K562 treated with DMSO at 1 percent for 24 hours (cell line): ENCODE results near the gene SLC4A2. TPM values are rescaled to one million over a fixed set of nuclear protein-coding genes. Genes with fewer than 3 reads are reported as not detected.

Experiments
- total RNA-seq: library from RNA; unstranded; fragments of 300-600 nt; gene quantifications from 2 replicates; pipeline ENCODE4 v1.2.3, GENCODE V29; 2022; ENCODE audit warnings: low read depth; ENCODE audit not compliant: insufficient read depth

SLC4A2 gene, protein sequence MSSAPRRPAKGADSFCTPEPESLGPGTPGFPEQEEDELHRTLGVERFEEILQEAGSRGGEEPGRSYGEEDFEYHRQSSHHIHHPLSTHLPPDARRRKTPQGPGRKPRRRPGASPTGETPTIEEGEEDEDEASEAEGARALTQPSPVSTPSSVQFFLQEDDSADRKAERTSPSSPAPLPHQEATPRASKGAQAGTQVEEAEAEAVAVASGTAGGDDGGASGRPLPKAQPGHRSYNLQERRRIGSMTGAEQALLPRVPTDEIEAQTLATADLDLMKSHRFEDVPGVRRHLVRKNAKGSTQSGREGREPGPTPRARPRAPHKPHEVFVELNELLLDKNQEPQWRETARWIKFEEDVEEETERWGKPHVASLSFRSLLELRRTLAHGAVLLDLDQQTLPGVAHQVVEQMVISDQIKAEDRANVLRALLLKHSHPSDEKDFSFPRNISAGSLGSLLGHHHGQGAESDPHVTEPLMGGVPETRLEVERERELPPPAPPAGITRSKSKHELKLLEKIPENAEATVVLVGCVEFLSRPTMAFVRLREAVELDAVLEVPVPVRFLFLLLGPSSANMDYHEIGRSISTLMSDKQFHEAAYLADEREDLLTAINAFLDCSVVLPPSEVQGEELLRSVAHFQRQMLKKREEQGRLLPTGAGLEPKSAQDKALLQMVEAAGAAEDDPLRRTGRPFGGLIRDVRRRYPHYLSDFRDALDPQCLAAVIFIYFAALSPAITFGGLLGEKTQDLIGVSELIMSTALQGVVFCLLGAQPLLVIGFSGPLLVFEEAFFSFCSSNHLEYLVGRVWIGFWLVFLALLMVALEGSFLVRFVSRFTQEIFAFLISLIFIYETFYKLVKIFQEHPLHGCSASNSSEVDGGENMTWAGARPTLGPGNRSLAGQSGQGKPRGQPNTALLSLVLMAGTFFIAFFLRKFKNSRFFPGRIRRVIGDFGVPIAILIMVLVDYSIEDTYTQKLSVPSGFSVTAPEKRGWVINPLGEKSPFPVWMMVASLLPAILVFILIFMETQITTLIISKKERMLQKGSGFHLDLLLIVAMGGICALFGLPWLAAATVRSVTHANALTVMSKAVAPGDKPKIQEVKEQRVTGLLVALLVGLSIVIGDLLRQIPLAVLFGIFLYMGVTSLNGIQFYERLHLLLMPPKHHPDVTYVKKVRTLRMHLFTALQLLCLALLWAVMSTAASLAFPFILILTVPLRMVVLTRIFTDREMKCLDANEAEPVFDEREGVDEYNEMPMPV
- 348 and 378 TPM in 2 replicates for total RNA-seq

DNA sequence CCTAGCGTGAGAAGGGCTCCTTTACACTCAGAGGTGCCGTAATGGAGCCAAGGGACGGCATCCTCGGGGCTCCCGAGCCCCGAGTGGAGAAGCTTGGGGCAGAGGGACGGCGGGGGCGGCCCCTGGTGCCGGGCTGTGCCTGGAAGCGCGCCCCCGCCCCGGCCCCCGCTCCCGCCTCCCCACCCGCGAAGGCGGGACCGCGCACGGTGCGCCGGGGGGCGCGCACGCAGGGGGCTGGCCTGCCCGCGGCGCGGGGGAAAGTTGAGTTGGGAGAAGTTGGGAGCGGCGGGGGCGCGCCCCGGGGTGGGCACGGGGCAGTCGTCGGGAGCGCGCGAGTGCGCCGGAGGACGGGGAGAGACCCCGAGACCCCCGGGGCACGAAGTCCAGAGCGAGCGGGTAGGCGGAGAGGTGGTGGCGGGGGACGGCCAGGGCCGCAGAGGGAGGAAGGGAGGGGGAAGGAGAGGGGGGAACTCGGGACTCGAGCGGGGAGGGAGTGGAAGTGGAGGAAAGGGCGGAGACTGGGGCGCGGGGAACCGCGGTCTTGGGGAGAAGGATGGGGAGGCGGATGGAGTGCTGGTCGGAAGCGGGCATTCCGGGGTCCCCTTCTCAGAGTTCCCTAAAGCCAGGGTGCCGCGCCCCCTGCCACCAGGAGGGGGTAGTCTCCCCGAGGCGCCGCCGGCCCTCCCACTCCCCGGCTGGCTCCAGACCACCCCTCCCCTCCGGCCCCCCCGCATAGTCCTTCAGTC is at the start of gene SLC4A2:
TSS of gene SLC4A2 (plus strand) at position 223 of the 746 bp plus-strand sequence. CDS start 2,399 bp downstream, outside the sequence.

DNA sequence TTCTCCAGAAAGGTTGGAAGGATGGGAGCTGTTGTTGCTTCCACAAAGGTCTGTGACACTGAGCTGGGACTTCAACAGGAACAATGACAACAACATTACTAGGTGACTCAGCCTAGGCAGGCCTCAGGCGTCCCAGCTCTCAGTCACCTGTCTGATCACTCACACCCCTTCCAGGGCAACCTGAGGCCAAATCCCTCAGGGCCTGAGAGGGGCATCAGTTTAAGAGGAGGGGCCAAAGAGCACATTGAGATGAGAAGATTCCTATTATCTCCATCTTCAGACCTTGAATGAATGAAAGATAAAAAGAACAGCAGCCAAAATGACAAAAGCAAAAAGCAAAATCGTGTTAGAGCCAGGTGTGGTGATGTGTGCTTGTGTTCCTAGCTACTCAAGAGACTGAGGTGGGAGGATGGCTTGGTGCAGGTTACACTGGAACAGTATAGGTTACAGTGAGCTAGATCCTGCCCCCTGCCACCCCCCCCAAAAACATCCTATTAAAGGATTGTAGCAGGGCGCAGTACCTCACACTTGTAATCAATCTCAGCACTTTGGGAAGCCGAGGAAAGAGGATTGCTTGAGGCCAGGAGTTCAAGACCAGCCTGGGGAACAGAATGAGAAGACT is 34.8 kb upstream of the SLC4A2 start, which contains the start of gene ATG9B:
TSS of gene ATG9B (minus strand) at position 60 of the 622 bp plus-strand sequence. CDS start 71 bp downstream, outside the sequence.

DNA sequence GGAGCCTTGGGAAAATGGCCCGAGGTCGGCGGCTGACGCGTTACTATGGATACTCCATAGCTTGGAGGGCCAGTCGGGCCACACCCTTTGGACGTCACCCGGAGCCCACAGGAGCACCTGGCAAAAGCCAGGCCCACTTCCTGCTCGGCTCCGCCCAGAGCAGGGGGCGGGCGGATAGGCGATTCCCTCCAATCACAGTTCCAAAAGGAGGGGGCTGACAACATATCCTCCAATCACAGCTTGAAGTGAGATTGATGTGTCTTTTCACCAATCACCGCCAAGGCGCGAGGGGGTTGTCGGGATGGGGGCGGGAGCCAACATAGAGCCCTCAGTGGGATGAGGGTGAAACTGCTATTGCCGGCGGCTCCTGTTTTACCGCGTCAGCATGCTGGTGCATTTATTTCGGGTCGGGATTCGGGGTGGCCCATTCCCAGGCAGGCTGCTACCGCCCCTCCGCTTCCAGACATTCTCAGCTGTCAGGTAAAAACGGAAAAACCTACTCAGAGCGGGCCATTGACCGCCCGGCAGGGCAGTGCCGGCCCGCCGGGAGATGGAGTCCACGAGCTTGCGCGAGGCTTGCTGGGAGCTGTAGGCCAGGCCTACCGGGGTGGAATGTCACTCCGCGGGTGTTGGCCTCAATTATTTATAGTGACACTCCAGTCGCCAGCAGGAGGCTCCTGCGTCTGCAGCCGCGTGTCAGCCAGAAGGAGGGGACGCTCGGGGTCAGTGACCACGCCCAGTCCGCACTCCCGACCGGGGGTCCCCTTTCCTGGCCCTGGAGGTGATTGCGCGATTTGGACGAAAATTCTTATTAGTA is 31.1 kb upstream of the SLC4A2 start, which contains the start of gene ABCB8:
TSS of gene ABCB8 (plus strand) at position 320 of the 817 bp plus-strand sequence. CDS start at position 386, 66 bp downstream.

DNA sequence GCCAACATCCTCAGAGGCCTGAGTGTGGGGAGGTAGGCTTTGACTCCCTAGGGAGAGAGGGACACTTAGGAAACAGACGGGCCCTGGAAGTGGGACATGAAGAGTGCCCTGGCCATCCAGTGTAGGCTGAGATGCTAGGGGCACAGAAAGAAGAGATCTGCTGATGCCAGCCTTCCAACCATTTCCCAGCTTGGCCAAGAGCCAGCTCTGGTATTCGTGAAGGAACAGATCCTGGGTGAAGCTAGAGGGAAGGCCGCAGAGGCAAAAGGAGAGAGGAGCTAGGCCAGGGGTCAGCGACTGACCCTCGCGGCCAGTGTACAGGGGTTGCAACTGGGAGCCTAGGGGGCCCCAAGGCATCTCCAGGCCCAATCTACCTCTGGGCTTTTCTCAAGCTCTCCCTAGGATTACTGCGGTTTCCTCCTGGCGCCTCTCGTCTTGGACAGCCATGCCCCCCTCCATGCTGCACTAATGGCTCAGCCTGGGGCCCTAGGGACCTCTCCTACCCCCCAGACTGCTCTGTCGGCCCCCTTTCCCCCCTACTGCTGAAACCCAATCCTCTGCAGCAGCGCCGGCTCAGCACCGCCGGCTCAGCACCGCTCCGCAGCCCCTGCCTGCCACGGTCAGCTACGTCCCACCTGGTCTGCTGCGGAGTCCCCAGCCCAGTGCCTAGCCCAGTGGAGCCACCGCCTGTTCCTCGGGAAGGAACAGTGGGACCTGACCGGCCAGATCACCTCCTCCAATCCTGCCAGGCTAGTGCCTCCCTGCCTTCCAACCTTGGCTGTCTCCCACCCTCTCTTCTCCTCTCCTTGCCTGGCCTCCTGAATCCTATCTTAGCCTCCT is 11.2 kb upstream of the SLC4A2 start, which contains the start of gene ASIC3:
TSS of gene ASIC3 (plus strand) at position 556 of the 840 bp plus-strand sequence. CDS start 355 bp downstream, outside the sequence.

DNA sequence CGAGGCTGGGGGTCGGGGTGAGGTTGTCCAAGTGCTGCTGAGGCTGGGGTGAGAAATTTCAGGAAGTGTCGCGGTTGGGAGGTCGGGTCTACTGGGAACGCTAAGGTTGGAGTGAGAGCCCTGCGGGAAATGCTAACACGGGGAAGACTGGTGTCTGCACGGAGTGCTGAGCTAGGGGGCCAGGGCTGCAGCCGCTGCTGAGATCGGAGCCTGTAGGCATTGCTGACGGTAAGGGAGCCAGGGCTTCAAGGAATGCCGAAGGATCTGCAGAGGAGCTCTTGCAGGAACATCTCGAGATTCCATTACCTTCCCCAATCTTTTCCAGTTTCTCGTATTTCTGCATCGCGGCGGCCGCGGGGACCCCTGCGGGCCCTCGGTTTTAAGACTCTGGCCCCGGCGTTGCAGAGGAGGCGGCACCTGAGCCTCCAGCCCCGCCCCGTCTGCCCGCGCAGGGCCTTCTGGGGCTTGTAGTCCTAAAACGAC is 1.8 kb upstream of the SLC4A2 start, which contains the start of gene CDK5:
TSS of gene CDK5 (minus strand) at position 392 of the 483 bp plus-strand sequence. CDS start at position 343, 49 bp downstream.

DNA sequence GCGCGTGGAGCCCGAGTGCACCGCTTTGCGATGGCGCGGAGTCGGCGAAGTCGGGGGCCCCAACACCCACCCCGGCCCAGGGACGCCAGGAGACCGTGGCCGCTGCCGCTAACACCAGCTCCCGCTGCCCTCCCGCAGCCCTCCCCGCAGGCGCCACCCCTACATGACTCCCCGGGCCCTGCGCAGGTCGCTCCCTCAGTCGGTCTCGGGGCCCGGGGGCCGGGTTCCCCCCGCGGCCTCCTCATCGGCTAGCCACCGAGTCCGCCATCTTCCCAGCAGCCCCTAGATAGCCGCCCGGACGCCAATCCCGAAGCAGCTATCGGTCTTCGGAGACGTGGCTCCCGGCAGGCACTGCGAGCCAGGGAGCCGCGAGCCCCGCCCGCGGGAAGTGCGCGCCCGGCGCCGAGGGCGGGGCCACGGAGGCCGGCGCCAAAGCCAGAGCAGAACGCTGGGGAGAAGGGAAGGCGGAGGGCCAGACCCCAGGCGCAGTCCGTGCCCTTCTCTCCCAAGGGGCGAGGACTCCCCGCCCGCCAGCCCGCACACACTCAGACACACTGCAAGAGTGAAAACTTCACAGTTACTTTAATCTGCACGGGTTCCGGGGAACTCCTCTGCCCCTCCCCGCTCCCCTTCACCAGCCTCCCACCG is 21.3 kb downstream of the SLC4A2 start, which contains the start of gene FASTK:
TSS of gene FASTK (minus strand) at position 288 of the 648 bp plus-strand sequence. CDS start at position 245, 43 bp downstream.

DNA sequence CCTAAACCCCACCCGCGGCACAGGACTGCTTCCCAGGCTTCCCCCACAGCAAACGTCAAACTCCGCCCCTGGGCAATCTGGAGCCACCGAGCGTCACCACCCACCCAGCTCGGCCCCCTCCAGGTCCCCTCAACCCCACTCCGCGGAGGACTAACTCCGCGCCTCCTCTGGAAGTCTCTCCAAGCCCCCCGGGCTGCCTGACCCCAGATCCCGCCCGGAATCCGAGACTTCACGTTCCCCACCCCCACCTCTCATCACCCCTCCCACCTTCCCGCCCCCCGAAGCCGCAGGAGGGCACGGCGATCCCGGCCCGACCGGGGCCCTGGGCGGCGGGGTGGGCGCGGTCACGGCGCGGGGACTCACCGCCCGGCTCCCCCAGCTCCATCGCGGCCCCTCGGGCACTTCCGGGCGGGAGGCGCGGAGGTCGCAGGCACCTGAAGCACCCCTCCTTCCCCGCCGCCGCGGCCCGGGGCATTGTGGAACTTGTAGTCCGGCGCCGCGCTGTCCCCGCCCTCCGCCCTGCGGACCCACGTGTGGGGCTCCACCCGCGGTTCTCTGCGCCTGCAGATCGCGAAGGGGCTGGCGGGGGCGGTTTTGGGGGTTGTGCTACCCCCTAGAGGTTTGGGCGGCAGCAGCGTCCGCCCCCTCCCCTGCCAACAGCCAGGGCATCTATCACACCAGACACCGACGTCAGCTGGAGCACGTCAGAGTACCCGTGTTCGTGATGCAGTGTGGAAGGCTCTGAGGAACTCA is 23.9 kb downstream of the SLC4A2 start, which contains the start of gene TMUB1:
TSS of gene TMUB1 (minus strand) at position 423 of the 753 bp plus-strand sequence. CDS start 930 bp downstream, outside the sequence.

DNA sequence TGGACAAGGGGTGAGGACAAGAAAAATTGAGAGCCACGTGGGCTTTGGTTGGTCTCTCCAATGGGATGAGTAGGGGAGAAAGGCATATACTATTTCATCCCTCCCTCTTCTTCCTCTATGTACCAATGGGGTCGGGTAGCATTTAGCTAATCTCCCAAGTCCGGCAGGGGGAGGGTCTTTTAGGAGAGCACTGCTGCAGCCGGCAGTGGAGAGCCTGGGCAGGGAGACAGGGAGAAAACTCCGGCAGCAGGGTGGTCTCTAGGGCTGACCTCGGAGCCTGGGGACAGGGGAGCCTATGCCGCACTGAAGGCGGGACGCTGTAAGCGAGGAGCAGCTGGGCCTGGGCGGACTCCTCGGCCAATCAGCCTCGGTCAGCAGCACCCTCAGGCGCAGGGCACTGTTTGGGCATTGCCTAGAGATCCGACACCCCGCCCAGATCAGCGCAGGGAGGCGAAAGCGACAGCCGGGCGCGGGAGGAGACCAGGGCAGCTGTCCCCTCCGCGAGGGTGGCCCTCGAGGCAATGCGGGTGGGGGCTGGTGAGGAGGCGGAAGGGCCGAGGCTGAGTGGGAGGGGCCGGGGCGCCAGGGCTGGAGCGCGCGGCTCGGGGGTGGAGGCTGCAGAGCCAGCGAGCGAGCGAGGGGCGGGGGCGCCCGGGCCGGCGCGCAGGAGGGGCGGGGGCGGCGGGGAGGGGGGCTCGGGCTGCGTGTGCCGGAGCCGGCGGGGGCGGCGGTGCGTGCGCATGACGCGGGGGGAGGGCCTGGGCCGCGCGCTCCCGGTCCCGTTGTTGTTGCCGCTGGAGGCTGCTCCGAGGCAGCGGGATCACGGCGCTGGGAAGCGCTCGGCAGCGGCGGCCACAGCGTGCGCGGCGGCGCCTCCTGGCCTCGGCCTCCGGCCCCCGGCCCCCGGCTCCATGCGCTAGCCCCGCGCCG is 26.6 kb downstream of the SLC4A2 start, which contains the start of gene AGAP3:
TSS of gene AGAP3 (plus strand) at position 785 of the 930 bp plus-strand sequence. CDS start 267 bp downstream, outside the sequence.

Other genes with a start within 250 kb of the SLC4A2 start
- not detected in 2 replicates for gene AOC1, start 207.1 kb upstream of the SLC4A2 start, total RNA-seq
- gene KCNH2, start 81.3 kb upstream of the SLC4A2 start, total RNA-seq, result 138 and 157 TPM in 2 replicates
- gene NOS3, start 68.6 kb upstream of the SLC4A2 start, total RNA-seq, result 91.7 and 109 TPM in 2 replicates
- 5.4 and 7.1 TPM in 2 replicates for gene ATG9B, start 35.1 kb upstream of the SLC4A2 start, total RNA-seq
- 51.8 and 53.5 TPM in 2 replicates for gene ABCB8, start 31.1 kb upstream of the SLC4A2 start, total RNA-seq
- gene ASIC3, start 11.1 kb upstream of the SLC4A2 start, total RNA-seq, result 11.0 and 13.6 TPM in 2 replicates
- 47.3 and 50.2 TPM in 2 replicates for gene CDK5, start 1.7 kb upstream of the SLC4A2 start, total RNA-seq
- 144 and 155 TPM in 2 replicates for gene FASTK, start 21.2 kb downstream of the SLC4A2 start, total RNA-seq
- 309 and 332 TPM in 2 replicates for gene TMUB1, start 23.9 kb downstream of the SLC4A2 start, total RNA-seq
- gene AGAP3, start 26.9 kb downstream of the SLC4A2 start, total RNA-seq, result 112 and 114 TPM in 2 replicates
- gene GBX1, start 108.1 kb downstream of the SLC4A2 start, total RNA-seq, result not detected in 2 replicates
- not detected in 2 replicates for gene ASB10, start 127.7 kb downstream of the SLC4A2 start, total RNA-seq
- gene H2BK1, start 150.9 kb downstream of the SLC4A2 start, total RNA-seq, result not detected in 2 replicates
- 51.5 and 53.2 TPM in 2 replicates for gene ABCF2, start 167.6 kb downstream of the SLC4A2 start, total RNA-seq
- 68.6 and 74.9 TPM in 2 replicates for gene CHPF2, start 172.9 kb downstream of the SLC4A2 start, total RNA-seq
- gene SMARCD3, start 189.1 kb downstream of the SLC4A2 start, total RNA-seq, result 1.2 and 4.7 TPM in 2 replicates